C4-2B (cell line): ENCODE measurements around the gene SNRNP35.
"Not testable (repeated sequence)": the region's sequence is repeated elsewhere in the genome, so short reads cannot be mapped to it uniquely, and the experiment has no call there.

Experiments used
- H3K27ac ChIP-seq: fragments of 450-650 bp; 2 replicates; pipeline ENCODE4 v1.5.1; 2017
- CTCF ChIP-seq: fragments of 450-650 bp; conservative IDR thresholded peaks from 2 replicates; pipeline ENCODE4 v1.5.1; 2017; ENCODE audit warnings: mild to moderate bottlenecking
- ZFX ChIP-seq: fragments of 450-650 bp; IDR thresholded peaks from 2 replicates; pipeline ENCODE4 v1.6.1; 2017

The SNRNP35 gene

GRCh38 chr12:123445388-123446332 is 12.3 kb upstream of the SNRNP35 start:
- TF ChIP-seq ZFX = no peak
- no peak for TF ChIP-seq CTCF
- H3K27ac ChIP-seq = peak overlapping the region; percentile 63

GRCh38 chr12:123446333-123446713 is 11.6 kb upstream of the SNRNP35 start:
- TF ChIP-seq CTCF (no peak), ZFX (no peak)
- peak overlapping the region; percentile 63 for H3K27ac ChIP-seq

GRCh38 chr12:123449249-123449733 is 8.6 kb upstream of the SNRNP35 start:
- H3K27ac ChIP-seq = no peak overlapping the region
- TF ChIP-seq CTCF (no peak), ZFX (no peak)

GRCh38 chr12:123449856-123450255 is 8.1 kb upstream of the SNRNP35 start:
- no peak for TF ChIP-seq ZFX
- no peak for TF ChIP-seq CTCF
- H3K27ac ChIP-seq = no peak overlapping the region

GRCh38 chr12:123450636-123451035 is 7.3 kb upstream of the SNRNP35 start:
- H3K27ac ChIP-seq = no peak overlapping the region
- TF ChIP-seq ZFX = no peak
- TF ChIP-seq CTCF = no peak

- not testable (repeated sequence) for H3K27ac ChIP-seq
Observed at GRCh38 chr12:123452276-123452550, 5.7 kb upstream of the SNRNP35 start.

- no peak for TF ChIP-seq ZFX
- no peak for TF ChIP-seq CTCF
- H3K27ac ChIP-seq = no peak overlapping the region
Observed at GRCh38 chr12:123453165-123453564, 4.8 kb upstream of the SNRNP35 start.

GRCh38 chr12:123463174-123463573 is 5.2 kb downstream of the SNRNP35 start:
- not testable (repeated sequence) for H3K27ac ChIP-seq
